HG03103 (cell line): Measurements from ENCODE around the gene STIMATE.

Experiments
- ATAC-seq: cut with Tn5 transposase; IDR thresholded peaks from one replicate; pipeline ENCODE4 v1.9.1; 2021; ENCODE audit warnings: low read depth; ENCODE audit not compliant: unreplicated experiment

The STIMATE gene

GRCh38 chr3:52794612-52795099 lies 102.7 kb downstream of the STIMATE start, which contains the start of gene ITIH3:
Gene ITIH3 (plus strand): TSS chr3:52794796. CDS start chr3:52794804, 8 bp downstream.
- no peak for ATAC-seq

DNA sequence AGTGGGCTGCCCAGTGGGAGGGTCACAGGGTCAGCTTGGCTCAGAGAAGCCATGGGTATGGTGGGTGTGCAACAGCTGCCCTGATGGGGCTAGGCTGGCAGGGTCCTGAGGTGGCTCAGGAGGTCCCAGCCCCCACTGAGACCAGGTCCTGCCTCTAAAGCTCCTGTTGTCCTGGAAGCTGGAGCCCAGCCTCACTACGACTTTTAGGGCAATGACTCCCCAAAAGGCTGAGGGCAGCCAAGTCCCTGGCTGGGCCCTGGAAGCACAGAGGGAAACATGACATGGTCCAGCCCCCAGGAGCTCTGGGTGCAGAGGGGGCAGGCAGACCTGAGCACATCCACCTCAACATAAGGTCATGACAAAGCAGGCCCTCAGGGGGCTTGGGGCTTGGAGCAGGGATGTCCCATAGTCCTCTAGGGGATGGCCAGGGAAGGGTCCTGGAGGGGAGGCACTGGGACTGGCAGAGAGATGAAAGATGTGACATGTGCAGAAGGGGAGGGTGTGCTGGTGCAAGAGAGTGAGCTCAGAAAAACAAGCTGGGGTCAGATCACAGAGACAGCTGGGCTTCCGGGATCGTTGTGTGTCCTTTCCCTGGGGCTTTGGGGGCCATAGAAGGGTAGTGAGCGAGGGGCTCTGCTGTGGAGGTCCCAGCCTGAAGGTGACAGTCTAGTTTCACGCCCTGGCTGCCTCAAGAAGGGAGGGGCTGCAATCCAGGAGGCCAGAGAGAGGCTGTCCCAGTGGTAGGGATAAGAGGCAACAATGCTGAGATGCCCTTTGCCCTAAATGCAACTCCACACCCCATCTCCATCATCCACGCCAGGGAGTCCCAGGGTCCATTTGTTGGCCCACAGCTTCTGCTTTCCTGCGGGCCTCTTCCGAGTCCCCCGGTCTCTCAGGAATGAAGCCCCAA lies 103.4 kb downstream of the STIMATE start:
- no peak for ATAC-seq

DNA sequence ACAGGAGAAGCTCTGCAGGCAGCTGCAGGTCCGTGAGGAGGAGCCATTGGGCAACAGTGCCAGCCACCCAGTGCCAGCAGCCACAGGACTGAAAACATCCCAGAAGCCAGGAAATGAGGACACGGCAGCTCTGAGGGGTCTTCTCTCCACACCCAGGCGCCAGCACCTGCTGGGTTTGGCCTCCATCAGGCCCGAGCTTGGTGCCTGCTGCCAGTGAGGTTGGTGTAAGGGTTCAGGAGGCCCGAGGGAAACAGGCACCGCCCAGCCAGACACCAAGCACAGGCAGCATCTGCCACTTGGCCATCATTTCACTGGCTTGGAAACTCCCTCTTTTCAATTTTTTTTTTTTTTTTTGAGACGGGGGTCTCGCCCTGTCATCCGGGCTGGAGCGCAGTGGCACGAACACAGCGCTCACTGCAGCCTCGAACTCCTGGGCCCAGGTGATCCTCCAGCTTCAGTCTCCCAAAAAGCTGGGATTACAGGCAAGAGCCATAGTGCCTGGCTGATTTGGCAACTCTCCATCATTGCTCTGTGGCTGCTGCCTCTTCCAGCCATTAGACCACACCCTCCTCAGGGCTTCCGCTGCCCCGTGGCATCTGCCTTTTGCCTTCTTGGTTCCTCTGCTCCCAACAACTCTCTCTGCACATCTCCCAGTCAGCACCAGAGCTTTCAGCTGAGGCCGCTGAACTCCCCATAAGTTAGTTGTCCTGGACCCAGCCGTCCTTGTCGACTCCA lies 104.2 kb downstream of the STIMATE start:
- no peak for ATAC-seq

DNA sequence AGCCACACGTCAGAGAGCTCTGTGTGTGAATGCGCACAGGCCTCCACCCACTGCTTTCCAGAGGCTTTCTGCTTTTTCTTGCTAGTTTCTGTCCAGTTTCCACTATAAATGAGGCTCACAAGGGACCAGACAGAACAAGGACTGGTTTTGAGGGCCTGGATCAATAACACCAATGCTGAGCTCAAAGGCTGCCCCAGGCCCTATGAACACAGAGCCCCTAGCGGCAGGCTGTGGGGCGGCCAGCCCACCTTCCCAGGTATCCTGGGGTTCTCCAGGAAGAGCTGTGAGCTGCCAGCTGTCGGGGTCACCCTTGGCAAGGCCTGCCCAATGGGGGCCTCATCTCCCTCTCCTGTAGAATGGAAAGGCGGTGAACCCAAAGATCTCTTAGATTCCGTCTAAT lies 104.9 kb downstream of the STIMATE start:
- no peak for ATAC-seq

DNA sequence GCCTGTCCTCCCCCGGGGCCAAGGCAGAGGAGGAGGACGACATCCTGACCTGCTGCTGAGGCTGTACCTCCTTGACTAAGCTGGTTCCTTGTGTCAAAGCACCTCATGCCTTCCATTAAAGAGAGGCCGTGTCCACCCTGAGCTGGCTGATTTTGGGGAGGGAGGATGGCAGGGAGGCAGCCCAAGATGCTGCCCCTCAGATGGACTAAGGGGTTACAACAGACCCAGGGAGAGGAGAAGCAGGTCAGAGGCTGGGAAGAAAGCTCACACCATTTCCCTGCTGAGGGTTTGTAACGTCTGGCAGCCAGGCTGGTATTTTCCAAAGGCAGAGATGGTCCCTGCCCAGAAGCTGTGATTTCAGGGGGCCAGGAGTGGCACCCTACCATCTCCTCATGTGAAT lies 105.4 kb downstream of the STIMATE start:
- no peak for ATAC-seq

DNA sequence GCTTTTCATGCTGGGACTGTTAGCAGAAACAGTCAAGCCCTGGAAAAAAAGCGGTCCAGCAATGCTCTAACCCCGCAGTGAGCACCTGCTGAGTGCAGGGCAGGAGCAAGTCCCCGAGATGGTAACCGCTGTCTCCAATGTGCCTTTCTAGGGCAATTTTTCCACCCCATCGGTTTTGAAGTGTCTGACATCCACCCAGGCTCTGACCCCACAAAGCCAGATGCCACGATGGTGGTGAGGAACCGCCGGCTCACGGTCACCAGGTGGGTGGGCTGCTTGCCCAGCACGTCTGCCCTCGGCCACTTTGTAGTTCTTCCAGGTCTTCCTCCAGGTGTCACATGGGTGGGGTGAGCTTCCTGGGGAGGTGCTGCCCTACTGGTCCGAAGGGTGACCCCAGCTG lies 106.0 kb downstream of the STIMATE start:
- ATAC-seq = no peak

GRCh38 chr3:52790741-52791140 lies 106.6 kb downstream of the STIMATE start:
- no peak for ATAC-seq

DNA sequence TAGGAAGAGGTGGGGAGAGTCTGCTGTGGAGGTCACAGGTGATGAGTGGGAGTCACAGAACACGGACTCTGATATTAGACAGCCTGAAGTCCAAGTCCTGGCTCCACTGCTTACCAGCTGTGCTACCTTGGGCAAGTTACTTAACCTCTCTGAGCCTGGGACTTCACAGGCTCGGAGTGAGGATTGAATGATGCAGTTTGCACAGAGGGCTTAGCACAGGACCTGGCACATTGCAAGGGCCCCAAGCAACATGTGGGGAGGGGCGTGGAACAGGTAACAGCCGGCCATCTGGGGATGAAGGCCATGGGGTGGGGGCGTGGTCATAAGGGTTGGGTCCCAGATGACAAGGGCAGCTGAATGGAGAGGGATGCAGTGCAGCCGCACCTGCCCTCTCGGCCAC lies 107.0 kb downstream of the STIMATE start:
- no peak for ATAC-seq

DNA sequence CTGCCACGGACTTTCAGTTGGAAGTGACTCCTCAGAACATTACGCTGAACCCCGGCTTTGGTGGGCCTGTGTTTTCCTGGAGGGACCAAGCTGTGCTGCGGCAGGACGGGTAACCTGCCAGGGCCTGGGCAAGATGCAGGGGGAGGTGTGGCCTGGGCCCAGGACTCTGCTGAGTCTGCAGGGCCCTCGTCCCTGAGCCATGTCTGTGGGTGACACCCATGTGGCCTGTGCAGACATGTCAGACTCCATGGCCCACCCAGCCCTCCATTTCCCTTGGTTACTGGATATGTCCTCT lies 107.7 kb downstream of the STIMATE start:
- ATAC-seq = no peak

DNA sequence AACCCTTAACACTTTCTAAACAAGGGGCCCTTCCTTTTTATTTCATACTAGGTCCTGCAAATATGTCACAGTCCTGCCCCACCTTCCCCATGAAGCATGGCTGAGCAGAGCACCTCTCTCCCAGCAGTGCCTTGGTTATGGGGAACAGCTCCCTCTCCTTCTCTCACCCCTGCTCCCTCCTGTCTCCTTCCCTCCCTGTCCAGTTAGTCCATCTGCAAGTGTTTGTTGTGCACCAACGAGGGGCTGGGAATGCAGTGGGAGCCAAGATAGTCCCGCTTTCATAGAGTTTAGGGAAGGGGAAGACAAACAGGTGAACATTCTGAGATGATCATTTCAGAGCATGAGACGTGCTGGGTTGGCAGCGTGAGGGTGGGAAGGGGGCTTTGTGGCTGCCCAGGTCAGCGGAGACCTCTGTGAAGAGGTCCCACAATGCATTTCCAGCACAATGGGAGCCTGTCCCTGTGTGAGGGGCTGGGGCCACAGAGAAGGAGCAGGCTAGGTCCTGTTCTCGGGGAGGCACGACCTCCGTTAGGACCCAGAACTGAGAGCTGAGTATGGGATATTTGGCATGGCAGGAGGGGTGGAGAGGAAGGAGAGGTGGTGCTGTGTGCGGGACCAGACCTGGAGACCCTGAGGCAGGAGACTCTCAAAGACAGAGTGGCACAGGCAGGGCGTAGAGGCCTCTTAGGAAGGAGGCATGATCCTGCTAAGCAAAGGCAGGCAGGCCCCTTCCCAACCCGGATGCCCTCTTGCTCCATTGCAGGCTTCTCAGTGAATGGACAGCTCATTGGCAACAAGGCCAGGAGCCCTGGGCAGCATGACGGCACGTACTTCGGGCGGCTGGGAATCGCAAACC lies 108.2 kb downstream of the STIMATE start:
- ATAC-seq = no peak

- ATAC-seq = no peak
Observed at GRCh38 chr3:52787672-52788625, 109.4 kb downstream of the STIMATE start.

GRCh38 chr3:52787246-52787645 lies 110.1 kb downstream of the STIMATE start:
- no peak for ATAC-seq
